ENCODE results near the gene ENAH.

Gene ENAH

DNA sequence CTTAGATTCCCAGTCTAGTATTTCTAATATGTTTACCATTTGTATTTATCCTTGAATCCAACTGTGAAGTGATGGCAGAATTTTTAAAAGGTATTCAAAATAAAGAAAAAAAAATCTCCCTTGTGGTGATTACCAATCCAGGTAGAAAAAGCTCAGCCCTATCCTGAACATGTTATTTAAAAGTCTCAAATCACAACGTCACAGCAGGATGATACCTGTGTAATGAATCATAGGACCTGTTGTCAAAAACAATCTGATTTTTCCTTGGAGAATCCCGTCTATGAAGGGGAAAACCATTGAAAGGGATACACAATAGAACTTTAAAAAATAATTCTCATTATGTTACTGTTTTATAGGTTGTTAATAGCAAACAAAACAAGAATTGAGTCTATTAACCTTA, 148.1 kb downstream of the ENAH start:
- in situ Hi-C loops (cut with MboI; ENCODE audit: low sequenced_read_pairs) = no loop called here
- H3K9me3 ChIP-seq = no peaks in the 10 kb centered on the region
- H3K4me3 ChIP-seq = no peak overlapping the region
- DNase-seq (ENCODE audit: low spot score in 2 of 2) = no peak
- H3K4me1 ChIP-seq = peaks cover 49% of the 10 kb centered on the region
- no peaks in the 10 kb centered on the region for H3K27me3 ChIP-seq (ENCODE audit: low read depth)
- H3K36me3 ChIP-seq (replicated peaks) = peaks cover 8% of the 10 kb centered on the region

DNA sequence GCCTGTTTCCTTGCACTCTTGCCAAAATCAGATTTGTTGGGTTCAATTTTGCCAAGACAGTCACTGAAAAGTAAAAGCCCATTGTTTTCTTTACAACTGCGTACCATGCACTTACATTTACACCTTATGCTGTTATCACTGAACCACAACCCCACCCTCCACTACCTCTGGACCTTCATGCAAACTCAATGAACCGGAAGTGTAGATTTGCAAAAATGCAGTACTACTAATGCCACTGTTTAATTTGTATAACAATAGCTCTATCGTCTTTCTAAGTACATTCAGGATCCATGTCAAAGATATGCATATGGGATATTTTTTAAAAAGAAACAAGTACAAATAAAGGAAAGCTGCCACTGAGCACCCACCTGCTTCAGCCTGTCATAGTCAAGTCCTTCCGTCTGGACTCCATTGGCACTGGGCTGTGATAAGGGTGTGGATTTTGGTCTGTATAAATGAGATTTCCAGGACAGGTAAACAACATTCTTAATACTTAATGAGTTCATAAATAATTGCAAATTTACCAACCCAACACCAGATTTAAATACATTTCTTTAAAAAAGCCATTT, 152.2 kb downstream of the ENAH start:
- peaks cover 24% of the 10 kb centered on the region for H3K36me3 ChIP-seq (replicated peaks)
- in situ Hi-C loops (cut with MboI; ENCODE audit: low sequenced_read_pairs) = no loop called here
- H3K27me3 ChIP-seq (ENCODE audit: low read depth) = no peaks in the 10 kb centered on the region
- no peak overlapping the region for H3K4me3 ChIP-seq
- DNase-seq (ENCODE audit: low spot score in 2 of 2) = peak; percentile 65 to 90
- H3K9me3 ChIP-seq = no peaks in the 10 kb centered on the region
- peaks cover 25% of the 10 kb centered on the region for H3K4me1 ChIP-seq

- Histone ChIP-seq H3K36me3 (replicated peaks) (peaks cover 24% of the 10 kb centered on the region), H3K4me3 (no peak overlapping the region), H3K4me1 (peaks cover 28% of the 10 kb centered on the region), H3K9me3 (no peaks in the 10 kb centered on the region), H3K27me3 (ENCODE audit: low read depth) (no peaks in the 10 kb centered on the region)
- in situ Hi-C loops (cut with MboI; ENCODE audit: low sequenced_read_pairs) = no loop called here
- no peak for DNase-seq (ENCODE audit: low spot score in 2 of 2)
Measured at GRCh38 chr1:225498549-225499136, 154.3 kb downstream of the ENAH start.

DNA sequence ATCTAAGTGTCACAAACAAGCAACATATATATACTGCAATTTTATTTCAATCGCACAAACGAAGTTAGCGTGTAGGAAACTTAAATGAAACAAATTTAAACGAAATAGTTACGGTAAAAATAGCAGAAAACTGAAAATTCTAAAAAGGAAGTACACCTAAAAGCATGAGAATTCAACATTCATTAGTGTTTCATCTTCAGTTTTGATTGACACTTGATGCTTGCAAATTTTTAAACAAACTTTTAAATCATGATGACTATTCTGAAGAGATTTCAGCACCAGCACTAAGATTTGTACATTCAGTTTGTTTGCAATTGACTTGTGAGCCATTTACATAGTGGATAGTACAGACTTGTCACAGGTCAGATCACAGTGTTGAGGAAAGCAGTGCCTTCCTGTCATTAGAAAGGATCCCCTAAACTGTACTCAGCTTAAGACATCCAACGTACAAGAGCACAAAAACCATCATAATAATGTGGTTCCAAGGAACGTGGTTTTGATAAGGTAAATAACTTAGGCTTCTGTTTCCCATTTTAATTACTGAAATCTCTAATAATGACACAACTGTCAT, 158.0 kb downstream of the ENAH start:
- no peak for DNase-seq (ENCODE audit: low spot score in 2 of 2)
- no peaks in the 10 kb centered on the region for H3K27me3 ChIP-seq (ENCODE audit: low read depth)
- peaks cover 3% of the 10 kb centered on the region; the same call in 1 of the 2 replicates for H3K4me1 ChIP-seq
- no peaks in the 10 kb centered on the region for H3K9me3 ChIP-seq
- in situ Hi-C loops (cut with MboI; ENCODE audit: low sequenced_read_pairs) = no loop called here
- H3K4me3 ChIP-seq = no peak overlapping the region
- H3K36me3 ChIP-seq (replicated peaks) = peaks cover 23% of the 10 kb centered on the region

DNA sequence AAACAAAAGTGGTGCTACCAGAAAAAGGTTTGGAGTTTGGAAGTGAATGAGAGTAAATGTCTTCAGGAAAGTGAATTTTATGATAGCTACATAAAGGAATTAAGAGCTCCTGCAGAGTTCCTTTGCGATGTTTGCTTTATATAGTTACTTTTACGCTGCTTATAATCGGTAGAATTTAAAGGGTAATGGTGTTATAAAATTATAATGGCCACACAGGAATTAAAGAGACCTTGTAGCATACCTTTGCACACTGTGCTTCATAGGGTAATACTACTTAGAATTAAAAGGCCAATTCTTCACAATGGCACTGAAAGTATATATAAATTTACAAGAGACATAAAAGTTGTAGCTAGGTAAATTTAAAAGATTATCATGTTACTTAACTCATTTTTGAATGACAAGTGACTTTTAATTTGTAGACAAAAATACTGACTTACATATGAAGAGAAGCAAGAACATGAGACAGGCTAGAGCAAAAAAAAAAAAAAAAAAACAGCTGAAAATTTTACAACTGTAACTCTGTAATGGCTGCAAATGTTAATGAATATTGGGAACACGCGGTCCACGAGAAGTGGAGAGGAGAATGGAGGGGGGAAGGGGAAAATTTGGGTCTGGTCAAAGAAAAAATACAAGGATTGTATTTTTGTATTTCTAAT, 159.2 kb downstream of the ENAH start:
- Histone ChIP-seq H3K9me3 (no peaks in the 10 kb centered on the region), H3K36me3 (replicated peaks) (peaks cover 18% of the 10 kb centered on the region), H3K27me3 (ENCODE audit: low read depth) (no peaks in the 10 kb centered on the region), H3K4me1 (peaks cover 3% of the 10 kb centered on the region; the same call in 1 of the 2 replicates), H3K4me3 (no peak overlapping the region)
- DNase-seq (ENCODE audit: low spot score in 2 of 2) = no peak
- in situ Hi-C loops (cut with MboI; ENCODE audit: low sequenced_read_pairs) = no loop called here

DNA sequence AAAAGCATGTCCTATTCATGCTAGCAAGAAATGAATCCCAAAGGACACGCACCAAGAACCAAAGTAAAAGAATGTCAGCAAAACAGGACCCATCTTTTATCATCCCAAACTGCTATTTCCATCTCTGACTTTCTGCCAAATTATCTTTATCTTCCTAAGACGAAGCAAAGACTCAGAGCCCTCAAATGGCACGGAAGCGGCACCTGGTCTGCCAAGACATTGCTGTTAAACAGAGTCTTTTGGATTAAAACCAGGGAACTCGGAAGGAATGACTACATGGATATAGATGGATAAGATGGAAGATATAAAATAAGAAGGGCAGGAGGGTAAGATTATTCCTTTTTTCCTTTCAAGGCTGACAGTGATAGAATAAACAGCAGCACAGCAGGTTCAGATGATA, 164.2 kb downstream of the ENAH start:
- in situ Hi-C loops (cut with MboI; ENCODE audit: low sequenced_read_pairs) = no loop called here

GRCh38 chr1:225486856-225487255, 166.1 kb downstream of the ENAH start:
- Histone ChIP-seq H3K4me1 (no peaks in the 10 kb centered on the region), H3K9me3 (no peaks in the 10 kb centered on the region), H3K36me3 (replicated peaks) (no peaks in the 10 kb centered on the region), H3K4me3 (no peak overlapping the region), H3K27me3 (ENCODE audit: low read depth) (no peaks in the 10 kb centered on the region)
- in situ Hi-C loops (cut with MboI; ENCODE audit: low sequenced_read_pairs) = no loop called here
- no peak for DNase-seq (ENCODE audit: low spot score in 2 of 2)

More for the DNA sequence above, 164.2 kb downstream of the ENAH start:
- Histone ChIP-seq H3K4me3 (no peak overlapping the region), H3K27me3 (ENCODE audit: low read depth) (no peaks in the 10 kb centered on the region), H3K4me1 (no peaks in the 10 kb centered on the region; the same call in 1 of the 2 replicates), H3K36me3 (replicated peaks) (no peaks in the 10 kb centered on the region), H3K9me3 (no peaks in the 10 kb centered on the region)
- no peak for DNase-seq (ENCODE audit: low spot score in 2 of 2)

GRCh38 chr1:225485991-225486530, 166.9 kb downstream of the ENAH start:
- no peak overlapping the region for H3K4me3 ChIP-seq
- H3K36me3 ChIP-seq (replicated peaks) = no peaks in the 10 kb centered on the region
- in situ Hi-C loops (cut with MboI; ENCODE audit: low sequenced_read_pairs) = no loop called here
- no peak for DNase-seq (ENCODE audit: low spot score in 2 of 2)
- no peaks in the 10 kb centered on the region for H3K9me3 ChIP-seq
- H3K4me1 ChIP-seq = no peaks in the 10 kb centered on the region
- no peaks in the 10 kb centered on the region for H3K27me3 ChIP-seq (ENCODE audit: low read depth)

GRCh38 chr1:225485226-225485625, 167.7 kb downstream of the ENAH start:
- no peaks in the 10 kb centered on the region for H3K9me3 ChIP-seq
- H3K27me3 ChIP-seq (ENCODE audit: low read depth) = no peaks in the 10 kb centered on the region
- H3K36me3 ChIP-seq (replicated peaks) = no peaks in the 10 kb centered on the region
- in situ Hi-C loops (cut with MboI; ENCODE audit: low sequenced_read_pairs) = no loop called here
- no peak for DNase-seq (ENCODE audit: low spot score in 2 of 2)
- no peaks in the 10 kb centered on the region for H3K4me1 ChIP-seq
- no peak overlapping the region for H3K4me3 ChIP-seq

- in situ Hi-C loops (cut with MboI; ENCODE audit: low sequenced_read_pairs) = no loop called here
- Histone ChIP-seq H3K9me3 (no peaks in the 10 kb centered on the region), H3K4me1 (no peaks in the 10 kb centered on the region), H3K4me3 (no peak overlapping the region), H3K36me3 (replicated peaks) (no peaks in the 10 kb centered on the region), H3K27me3 (ENCODE audit: low read depth) (no peaks in the 10 kb centered on the region)
- DNase-seq (ENCODE audit: low spot score in 2 of 2) = no peak
Measured at GRCh38 chr1:225484657-225485214, 168.2 kb downstream of the ENAH start.

GRCh38 chr1:225483818-225484656, 168.9 kb downstream of the ENAH start:
- in situ Hi-C loops (cut with MboI; ENCODE audit: low sequenced_read_pairs) = no loop called here
- H3K4me1 ChIP-seq = no peaks in the 10 kb centered on the region
- H3K36me3 ChIP-seq (replicated peaks) = no peaks in the 10 kb centered on the region
- no peaks in the 10 kb centered on the region for H3K27me3 ChIP-seq (ENCODE audit: low read depth)
- no peaks in the 10 kb centered on the region for H3K9me3 ChIP-seq
- no peak for DNase-seq (ENCODE audit: low spot score in 2 of 2)
- no peak overlapping the region for H3K4me3 ChIP-seq

GRCh38 chr1:225482421-225482950, 170.4 kb downstream of the ENAH start:
- in situ Hi-C loops (cut with MboI; ENCODE audit: low sequenced_read_pairs) = no loop called here
- DNase-seq (ENCODE audit: low spot score in 2 of 2) = no peak
- Histone ChIP-seq H3K4me3 (no peak overlapping the region), H3K9me3 (no peaks in the 10 kb centered on the region), H3K4me1 (no peaks in the 10 kb centered on the region), H3K27me3 (ENCODE audit: low read depth) (no peaks in the 10 kb centered on the region), H3K36me3 (replicated peaks) (no peaks in the 10 kb centered on the region)

GRCh38 chr1:225481738-225482137, 171.2 kb downstream of the ENAH start:
- H3K9me3 ChIP-seq = no peaks in the 10 kb centered on the region
- in situ Hi-C loops (cut with MboI; ENCODE audit: low sequenced_read_pairs) = no loop called here
- H3K4me3 ChIP-seq = no peak overlapping the region
- no peaks in the 10 kb centered on the region for H3K36me3 ChIP-seq (replicated peaks)
- H3K27me3 ChIP-seq (ENCODE audit: low read depth) = no peaks in the 10 kb centered on the region
- DNase-seq (ENCODE audit: low spot score in 2 of 2) = no peak
- H3K4me1 ChIP-seq = no peaks in the 10 kb centered on the region

Measured in HAP-1 (cell line).